Psoas muscle (tissue), 8 donors: Measurements from ENCODE around the gene NAPG. TPM values are rescaled to one million over a fixed set of nuclear protein-coding genes. Genes with fewer than 3 reads are reported as not detected.

Experiments
- ATAC-seq, 4 donors: fragments of 200-7000 bp; cut with Tn5 transposase; one replicate each; pipeline ENCODE4 v1.9.1; 2020; ENCODE audit warnings: moderate library complexity in 3 of 4, mild to moderate bottlenecking in 2 of 4
- DNase-seq, 2 donors: peaks; one replicate each; pipeline ENCODE4 v3.0.0-alpha.2; 2020
- H3K27ac ChIP-seq: fragments of 200-600 bp; one replicate; pipeline ENCODE4 v1.8.0; 2022
- H3K27me3 ChIP-seq, 3 donors: fragments of 200-600 bp in 1 of 3; one replicate each; pipeline versions ENCODE4 v1.6.1 to v1.8.0; 2013 to 2022; ENCODE audit warnings: low read length in 2 of 3, mild to moderate bottlenecking in 2 of 3, moderate library complexity in 1 of 3; ENCODE audit not compliant: insufficient read depth in 3 of 3
- H3K36me3 ChIP-seq, 2 donors: fragments of 200-600 bp in 1 of 2; one replicate each; pipeline versions ENCODE4 v1.6.1 to v1.8.0; 2013 to 2022; ENCODE audit warnings: low read depth in 1 of 2, mild to moderate bottlenecking in 1 of 2, moderate library complexity in 1 of 2; ENCODE audit not compliant: insufficient read depth in 1 of 2
- H3K4me1 ChIP-seq: fragments of 200-600 bp; one replicate; pipeline ENCODE4 v1.8.0; 2022
- H3K4me3 ChIP-seq: fragments of 200-600 bp; one replicate; pipeline ENCODE4 v1.8.0; 2022; ENCODE audit warnings: mild to moderate bottlenecking
- H3K9me3 ChIP-seq: fragments of 200-600 bp; one replicate; pipeline ENCODE4 v1.8.0; 2022
- CTCF ChIP-seq: fragments of 200-600 bp; IDR thresholded peaks from one replicate; pipeline ENCODE4 v1.8.0; 2022; ENCODE audit warnings: antibody characterized with exemption
- WGBS, 3 donors: extraction: QIAGEN DNeasy Blood & Tissue Kit; methylation state at CpG; one replicate each; pipeline versions ENCODE4 v1.1.6 to v1.1.7; 2013; 5-methylcytosine and 5-hydroxymethylcytosine counted together
- intact Hi-C, 2 donors: fragments of 100-400 bp; cut with DNase I; formaldehyde crosslinking; loops; one replicate each; pipeline versions ENCODE4 v1.11.0 to v1.14.2; 2022
- polyA plus RNA-seq, 3 donors: library from polyadenylated mRNA; stranded (reverse); fragments of 200-250 nt; gene quantifications; one replicate each; pipeline ENCODE4 v1.2.3, GENCODE V29; 2013
- total RNA-seq, 4 donors: library from RNA; stranded (reverse); fragmentation: NEBNext Ultra II Directional in 2 of 4; extraction: Animal tissue kit (Norgen Biotek cat#: 25700) in 2 of 4; gene quantifications; one replicate each; pipeline versions ENCODE4 v1.2.1 to v1.2.4, GENCODE V29; 2021 to 2023
- donor health status: healthy with polysubstance abuse.
- donor health status: DM: no; HTN: no; CAD: no; lungs with moderate emphysema.
- donor health status: Bipolar disorder and iron deficiency.
- donor health status: healthy.
- donor health status: DM: yes; HTN: yes; CAD: no.
- donor health status: DM: no; HTN: no; CAD: no.
- donor health status: DM: no; HTN: no; CAD: no.
- donor health status: DM: yes; HTN: yes; CAD: no.

NAPG gene
- total and polyA plus RNA-seq, 7 donors: 10.7 to 38.7 (median 22.1) TPM

GRCh38 chr18:10481831-10482230, 44.0 kb upstream of the NAPG start:
- Histone ChIP-seq H3K36me3 (no peaks in the 10 kb centered on the region), H3K4me1 (peaks cover 4% of the 10 kb centered on the region), H3K27me3 (peaks cover 0 to 6% (median 2%) of the 10 kb centered on the region in 3 donors), H3K27ac (no peak overlapping the region), H3K4me3 (no peak overlapping the region), H3K9me3 (no peaks in the 10 kb centered on the region)
- DNase-seq (no peak), ATAC-seq (no peak)
- 58 to 64% (median 60%) methylated on average over 9 of the region's 9 CpGs for WGBS, 3 donors
- intact Hi-C loops: no loop called here
- no peak for TF ChIP-seq CTCF

- WGBS, 3 donors: 84 to 92% (median 86%) methylated on average over 11 of the region's 11 CpGs
- intact Hi-C loops: no loop called here
- Histone ChIP-seq H3K27ac (no peak overlapping the region), H3K4me1 (no peaks in the 10 kb centered on the region), H3K36me3 (no peaks in the 10 kb centered on the region), H3K27me3 (peaks cover 0 to 6% (median 2%) of the 10 kb centered on the region in 3 donors), H3K4me3 (no peak overlapping the region), H3K9me3 (no peaks in the 10 kb centered on the region)
- TF ChIP-seq CTCF: no peak
- DNase-seq (no peak), ATAC-seq (no peak)
These were observed 43.4 kb upstream of the NAPG start for GRCh38 chr18:10482363-10482984.

GRCh38 chr18:10482985-10483949, 42.6 kb upstream of the NAPG start:
- Histone ChIP-seq H3K4me1 (no peaks in the 10 kb centered on the region), H3K27ac (no peak overlapping the region), H3K9me3 (no peaks in the 10 kb centered on the region), H3K36me3 (no peaks in the 10 kb centered on the region), H3K4me3 (no peak overlapping the region), H3K27me3 (peaks cover 0 to 2% (median 0%) of the 10 kb centered on the region in 3 donors)
- DNase-seq (no peak), ATAC-seq (peak in 1 of 4 donors; percentile 51)
- 56 to 64% (median 58%) methylated on average over 20 of the region's 20 CpGs for WGBS, 3 donors
- intact Hi-C loops: no loop called here
- no peak for TF ChIP-seq CTCF

- H3K9me3 ChIP-seq: no peaks in the 10 kb centered on the region
- intact Hi-C loops: no loop called here
- no peaks in the 10 kb centered on the region for H3K36me3 ChIP-seq
- TF ChIP-seq CTCF: no peak
- H3K27me3 ChIP-seq: peaks cover 0 to 2% (median 0%) of the 10 kb centered on the region in 3 donors
- DNase-seq: no peak
- no peak overlapping the region for H3K27ac ChIP-seq
- 96 to 98% (median 97%) methylated on average over 20 of the region's 20 CpGs for WGBS, 3 donors
- no peak for ATAC-seq
- no peak overlapping the region for H3K4me3 ChIP-seq
- H3K4me1 ChIP-seq: no peaks in the 10 kb centered on the region
These were observed 40.4 kb upstream of the NAPG start for GRCh38 chr18:10485475-10485874.
